IMR-90 (cell line): ENCODE measurements around the gene ALDH1A2. TPM values are rescaled to one million over a fixed set of nuclear protein-coding genes. Genes with fewer than 3 reads are reported as not detected.

ENCODE experiments used
- ATAC-seq: fragments of 200-7000 bp; cut with Tn5 transposase; 2 replicates; pipeline ENCODE4 v1.9.1; 2020; ENCODE audit warnings: low read depth, mild to moderate bottlenecking, moderate library complexity
- BruUV-seq: library from RNA; stranded (reverse); fragments of 400-500 nt; replicated peaks from 2 replicates; lab custom pipeline; 2021; lab: Mats Ljungman, UMichigan
- CTCF ChIA-PET: fragments of 300-600 bp; formaldehyde crosslinking; extraction: SDS; loops from one replicate; lab custom pipeline; 2021; ENCODE audit warnings: antibody characterized with exemption; lab: Yijun Ruan, JAX
- POLR2A ChIA-PET: fragments of 300-600 bp; sonication (Branson Sonifier 250); formaldehyde crosslinking; loops from one replicate; lab custom pipeline; 2022; ENCODE audit warnings: antibody characterized with exemption; ENCODE audit not compliant: unreplicated experiment; lab: Charles Lee
- DNase-seq: peaks from one replicate; pipeline ENCODE4 v3.0.0; 2013
- H2AFZ ChIP-seq: replicated peaks from 2 replicates; pipeline ENCODE3; 2013; ENCODE audit warnings: low read length, mild to moderate bottlenecking; ENCODE audit not compliant: poor library complexity
- H2AK5ac ChIP-seq: 2 replicates; pipeline ENCODE4 v1.6.1; 2013; ENCODE audit warnings: low read depth, low read length, inconsistent platforms
- H2AK9ac ChIP-seq: replicated peaks from 2 replicates; pipeline ENCODE3; 2013; ENCODE audit warnings: mild to moderate bottlenecking, low read depth, low read length, moderate library complexity; ENCODE audit not compliant: poor library complexity
- H2BK120ac ChIP-seq: 2 replicates; pipeline ENCODE4 v1.6.1; 2013; ENCODE audit warnings: low read depth, low read length, inconsistent platforms
- H2BK15ac ChIP-seq: 3 replicates; pipeline ENCODE4 v1.6.1; 2013; ENCODE audit warnings: low read depth, low read length, inconsistent platforms
- H2BK20ac ChIP-seq: 2 replicates; pipeline ENCODE4 v1.6.1; 2013; ENCODE audit warnings: low read depth, mild to moderate bottlenecking, inconsistent platforms, low read length, moderate library complexity
- H2BK5ac ChIP-seq: 2 replicates; pipeline ENCODE4 v1.6.1; 2013; ENCODE audit warnings: mild to moderate bottlenecking, low read depth, low read length, inconsistent platforms; ENCODE audit not compliant: poor library complexity, severe bottlenecking
- H3K14ac ChIP-seq: replicated peaks from 2 replicates; pipeline ENCODE4 v1.6.1; 2013; ENCODE audit warnings: low read depth, low read length, inconsistent platforms
- H3K18ac ChIP-seq: 2 replicates; pipeline ENCODE4 v1.6.1; 2013; ENCODE audit warnings: low read depth, low read length, control low read depth
- H3K23ac ChIP-seq: 2 replicates; pipeline ENCODE4 v1.6.1; 2013; ENCODE audit warnings: low read depth, low read length, inconsistent platforms
- H3K27ac ChIP-seq: 2 replicates; pipeline ENCODE4 v1.5.1; 2013; ENCODE audit warnings: mild to moderate bottlenecking, control low read depth, low read length; ENCODE audit not compliant: insufficient read depth
- H3K27me3 ChIP-seq: 2 replicates; pipeline ENCODE4 v1.6.1; 2013; ENCODE audit warnings: low read length; ENCODE audit not compliant: control insufficient read depth, insufficient read depth
- H3K36me3 ChIP-seq: 2 replicates; pipeline ENCODE4 v1.6.1; 2013; ENCODE audit warnings: low read length, mixed read lengths; ENCODE audit not compliant: control insufficient read depth, insufficient read depth
- H3K4ac ChIP-seq: 2 replicates; pipeline ENCODE4 v1.6.1; 2013; ENCODE audit warnings: low read depth, low read length, inconsistent platforms
- H3K4me1 ChIP-seq: 2 replicates; pipeline ENCODE4 v1.6.1; 2013; ENCODE audit warnings: low read length, mixed read lengths; ENCODE audit not compliant: control insufficient read depth, insufficient read depth
- H3K4me2 ChIP-seq: 2 replicates; pipeline ENCODE4 v1.6.1; 2013; ENCODE audit warnings: low read depth, mild to moderate bottlenecking, control low read depth, low read length, moderate library complexity
- H3K4me3 ChIP-seq: 2 replicates; pipeline ENCODE4 v1.5.1; 2013; ENCODE audit warnings: low read depth, mild to moderate bottlenecking, control low read depth, low read length, moderate library complexity; ENCODE audit not compliant: insufficient read depth
- H3K56ac ChIP-seq: 2 replicates; pipeline ENCODE4 v1.6.1; 2013; ENCODE audit warnings: low read length, inconsistent platforms; ENCODE audit not compliant: insufficient read depth; ENCODE audit errors: extremely low read depth
- H3K79me1 ChIP-seq, 2 experiments: 2 replicates each; pipeline ENCODE4 v1.6.1; 2013; ENCODE audit warnings: low read length in 2 of 2, inconsistent platforms in 1 of 2, low read depth in 1 of 2
- H3K9ac ChIP-seq: 2 replicates; pipeline ENCODE4 v1.6.1; 2013; ENCODE audit warnings: low read depth, low read length, control low read depth
- H3K9me1 ChIP-seq: 2 replicates; pipeline ENCODE4 v1.6.1; 2013; ENCODE audit warnings: low read length, inconsistent platforms; ENCODE audit not compliant: insufficient read depth
- H3K9me3 ChIP-seq: 2 replicates; pipeline ENCODE4 v1.6.1; 2013; ENCODE audit warnings: low read length; ENCODE audit not compliant: control insufficient read depth, insufficient read depth
- H4K20me1 ChIP-seq: 2 replicates; pipeline ENCODE4 v1.6.1; 2013; ENCODE audit warnings: low read length, inconsistent platforms; ENCODE audit not compliant: insufficient read depth
- H4K5ac ChIP-seq: 2 replicates; pipeline ENCODE4 v1.6.1; 2013; ENCODE audit warnings: mild to moderate bottlenecking, low read depth, low read length, control low read depth
- H4K8ac ChIP-seq, 2 experiments: 2 replicates each; pipeline ENCODE4 v1.6.1; 2013; ENCODE audit warnings: low read depth in 2 of 2, low read length in 2 of 2, control low read depth in 1 of 2, inconsistent platforms in 1 of 2
- H4K91ac ChIP-seq: 2 replicates; pipeline ENCODE4 v1.6.1; 2013; ENCODE audit warnings: low read depth, low read length, inconsistent platforms; ENCODE audit not compliant: insufficient read depth
- RFX5 ChIP-seq: IDR thresholded peaks from 2 replicates; pipeline ENCODE4 v1.8.0; 2012; ENCODE audit warnings: low read depth, mild to moderate bottlenecking, low read length, moderate library complexity
- WGBS, 2 experiments: methylation state at CpG; one replicate each; pipeline versions ENCODE4 v1.1.5 to v1.1.7; 2013; ENCODE audit warnings: missing lambda C conversion rate in 2 of 2; ENCODE audit not compliant: insufficient read length in 1 of 2; ENCODE audit errors: extremely low coverage in 2 of 2; 5-methylcytosine and 5-hydroxymethylcytosine counted together
- dilution Hi-C: fragments of 300-500 bp; cut with HindIII; formaldehyde crosslinking; loops from one replicate; pipeline ENCODE4 v1.14.3; 2018; ENCODE audit warnings: low sequenced_read_pairs; ENCODE audit not compliant: unreplicated experiment
- in situ Hi-C: fragments of 300-500 bp; cut with MboI; formaldehyde crosslinking; loops from 3 replicates; pipeline ENCODE4 v1.14.3; 2019; ENCODE audit warnings: low sequenced_read_pairs, inconsistent platforms, mixed read lengths
- intact Hi-C: fragments of 100-400 bp; cut with micrococcal nuclease; formaldehyde crosslinking; loops from 2 replicates; pipeline ENCODE4 v1.10.0; 2022
- polyA plus RNA-seq, 3 experiments: library from polyadenylated mRNA; depleted of rRNA; stranded (reverse); fragments of >200 nt; gene quantifications; 2 replicates each; pipeline ENCODE4 v1.2.3, GENCODE V29; 2012; ENCODE audit warnings: low replicate concordance in 1 of 3
- total RNA-seq: library from RNA; depleted of rRNA; stranded (reverse); fragments of >200 nt; gene quantifications from 2 replicates; pipeline ENCODE4 v1.2.3, GENCODE V29; 2012

ALDH1A2 gene
- total and polyA plus RNA-seq, 2 of the 4 experiments (the other 2 are of a cell fraction) = not detected

- Histone ChIP-seq H3K79me1 (no peaks in the 10 kb centered on the region), H4K91ac (no peak overlapping the region), H4K8ac (no peak overlapping the region), H2AFZ (no peak overlapping the region), H3K56ac (no peak overlapping the region), H3K9me3 (no peaks in the 10 kb centered on the region), H2BK15ac (no peak overlapping the region), H2AK9ac (no peak overlapping the region), H3K9me1 (no peaks in the 10 kb centered on the region), H3K4me1 (no peaks in the 10 kb centered on the region), H3K23ac (no peak overlapping the region), H3K4ac (no peak overlapping the region), H2AK5ac (no peak overlapping the region), H3K27ac (no peak overlapping the region), H3K4me2 (no peak overlapping the region), H3K9ac (no peak overlapping the region), H3K14ac (no peak overlapping the region), H2BK5ac (no peak overlapping the region), H3K4me3 (no peak overlapping the region), H2BK20ac (no peak overlapping the region), H3K27me3 (no peaks in the 10 kb centered on the region), H3K18ac (no peak overlapping the region), H3K36me3 (no peaks in the 10 kb centered on the region), H2BK120ac (no peak overlapping the region), H4K20me1 (no peaks in the 10 kb centered on the region), H4K5ac (no peak overlapping the region)
- DNase-seq (no peak), ATAC-seq (no peak)
- TF ChIP-seq RFX5 = no peak
- WGBS, 2 experiments = no CpG with 5 or more reads among the region's 6 CpGs
- no TSS peak for BruUV-seq
- intact Hi-C loops (no loop called here), dilution Hi-C loops (no loop called here), in situ Hi-C loops (no loop called here)
- ChIA-PET CTCF (no interaction called here), POLR2A (no interaction called here)
Measured at GRCh38 chr15:58096529-58097084, 31.1 kb upstream of the ALDH1A2 start.
